Measurements from ENCODE around the gene INPP4B.

Gene INPP4B

GRCh38 chr4:142567199-142567598 is 278.9 kb downstream of the INPP4B start:
- DNase-seq: peak; percentile 60

- no peak for DNase-seq
These were observed 279.3 kb downstream of the INPP4B start for GRCh38 chr4:142566777-142567176.

- DNase-seq: no peak
These were observed 279.9 kb downstream of the INPP4B start for GRCh38 chr4:142566243-142566642.

DNA sequence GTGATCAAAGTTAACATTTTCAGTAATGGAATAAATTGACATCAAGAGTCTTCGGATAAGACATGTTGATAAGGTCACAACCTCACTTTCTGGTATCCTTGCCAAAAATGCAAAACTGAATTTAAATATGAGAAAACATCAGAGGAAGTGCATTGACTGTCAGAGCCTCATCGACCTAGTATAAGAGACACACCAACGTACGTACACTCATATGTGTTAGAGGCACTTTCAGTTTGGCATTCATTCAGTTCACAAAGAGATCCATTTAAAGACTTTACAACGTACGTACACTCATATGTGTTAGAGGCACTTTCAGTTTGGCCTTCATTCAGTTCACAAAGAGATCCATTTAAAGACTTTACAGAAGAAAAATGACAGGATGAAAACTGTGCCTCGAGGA is 280.3 kb downstream of the INPP4B start:
- DNase-seq: peak; percentile 21

DNA sequence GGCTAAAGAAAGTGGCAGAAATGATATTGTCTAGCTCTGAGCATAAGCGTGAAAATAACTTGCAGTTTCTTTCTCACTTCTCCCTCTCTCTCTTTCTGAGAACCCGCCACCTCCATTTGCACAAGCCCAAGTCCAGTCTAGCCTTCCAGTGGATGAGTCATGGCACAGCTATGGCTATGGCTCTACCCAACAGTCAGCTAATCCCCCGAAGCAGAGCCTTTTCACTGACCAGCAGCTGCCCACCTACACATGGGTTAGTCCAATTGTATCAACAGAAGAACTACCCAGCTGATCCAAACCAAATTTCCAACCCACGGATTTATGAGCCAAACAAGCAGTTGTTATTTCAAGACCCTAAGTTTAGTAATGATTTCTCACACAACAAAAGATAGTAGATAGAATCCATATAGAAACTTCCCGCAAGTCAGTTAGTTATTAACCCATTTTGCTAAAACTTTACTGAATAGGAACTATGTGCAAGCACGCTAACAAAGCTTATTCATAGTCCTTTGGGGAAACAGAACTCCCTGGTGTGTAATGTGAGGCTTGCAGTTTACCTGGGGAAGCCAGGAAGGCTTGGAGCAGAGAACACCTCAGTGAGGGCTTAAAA is 282.3 kb downstream of the INPP4B start:
- no peak for DNase-seq

- DNase-seq: no peak
These were observed 286.1 kb downstream of the INPP4B start for GRCh38 chr4:142559986-142560385.

DNA sequence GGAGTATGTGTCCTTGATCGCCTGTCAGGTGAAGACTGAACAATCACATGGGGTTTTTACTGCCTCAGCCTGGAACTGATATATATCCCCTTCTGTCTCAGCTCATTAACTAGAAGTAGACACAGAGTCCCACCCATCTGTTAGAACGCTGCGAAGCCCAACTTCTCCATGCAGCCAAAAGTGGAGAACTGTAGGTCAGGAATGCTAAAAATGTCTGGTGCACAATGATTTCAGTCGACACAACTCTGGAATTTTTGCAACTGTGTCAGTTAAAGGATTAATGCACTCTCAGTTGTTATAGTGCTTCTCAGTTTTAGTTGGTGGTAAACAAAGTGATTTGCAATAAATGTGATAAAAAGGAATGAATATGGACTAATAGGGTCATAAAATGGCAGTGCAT is 287.2 kb downstream of the INPP4B start:
- no peak for DNase-seq

- DNase-seq: no peak
These were observed 288.8 kb downstream of the INPP4B start for GRCh38 chr4:142557239-142557801.

DNA sequence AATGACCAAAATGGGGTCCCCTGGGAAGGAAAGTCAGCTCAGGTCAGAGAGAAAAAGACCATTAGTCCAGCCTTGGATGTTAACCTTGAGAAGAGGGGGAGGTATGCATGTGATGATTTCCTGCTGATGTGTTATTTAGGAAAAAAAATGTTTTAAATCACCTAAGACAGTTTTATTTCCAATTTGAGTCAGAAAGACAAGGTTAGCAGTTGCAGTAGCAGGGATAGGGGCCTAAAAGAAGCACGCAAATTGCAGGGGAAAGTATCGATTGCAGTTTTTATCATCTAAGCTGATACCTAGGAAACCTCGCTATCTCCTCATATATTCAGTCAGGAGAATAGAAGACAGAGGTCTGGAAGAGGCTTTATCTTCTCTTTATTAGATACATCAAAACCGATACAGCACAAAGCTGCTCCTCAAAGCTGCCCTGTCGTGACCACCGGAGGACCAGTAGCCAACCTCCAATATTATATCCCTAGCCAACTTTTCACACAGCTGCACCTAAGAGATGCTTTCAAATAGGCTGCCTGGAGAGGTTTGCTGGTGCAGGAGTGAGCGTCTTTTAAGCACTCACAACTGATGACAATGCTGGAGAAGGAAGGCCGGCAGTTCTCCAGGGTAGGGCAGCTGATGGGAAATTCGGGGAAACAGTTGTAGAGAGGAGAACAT is 289.4 kb downstream of the INPP4B start:
- no peak for DNase-seq

GRCh38 chr4:142556048-142556447 is 290.1 kb downstream of the INPP4B start:
- peak; percentile 17 for DNase-seq

DNA sequence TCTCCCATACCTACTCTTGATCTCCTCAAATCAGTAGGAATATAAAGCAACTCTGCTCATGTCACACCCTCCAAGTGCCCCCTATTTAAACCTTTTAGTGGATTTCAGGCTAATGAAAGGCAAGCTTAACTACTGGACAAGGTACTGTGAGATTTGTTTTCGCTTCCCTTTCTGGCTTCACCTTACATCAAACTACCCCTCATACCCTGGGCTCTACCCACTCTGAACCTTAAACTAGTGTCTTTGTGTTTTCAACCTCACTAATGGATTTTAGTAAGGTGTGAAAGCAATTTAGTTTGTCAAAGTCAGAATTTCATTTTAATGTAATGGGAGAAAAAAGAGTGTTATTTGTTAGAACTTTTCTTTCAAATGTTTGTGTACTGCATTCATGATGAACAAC is 291.7 kb downstream of the INPP4B start:
- no peak for DNase-seq

DNA sequence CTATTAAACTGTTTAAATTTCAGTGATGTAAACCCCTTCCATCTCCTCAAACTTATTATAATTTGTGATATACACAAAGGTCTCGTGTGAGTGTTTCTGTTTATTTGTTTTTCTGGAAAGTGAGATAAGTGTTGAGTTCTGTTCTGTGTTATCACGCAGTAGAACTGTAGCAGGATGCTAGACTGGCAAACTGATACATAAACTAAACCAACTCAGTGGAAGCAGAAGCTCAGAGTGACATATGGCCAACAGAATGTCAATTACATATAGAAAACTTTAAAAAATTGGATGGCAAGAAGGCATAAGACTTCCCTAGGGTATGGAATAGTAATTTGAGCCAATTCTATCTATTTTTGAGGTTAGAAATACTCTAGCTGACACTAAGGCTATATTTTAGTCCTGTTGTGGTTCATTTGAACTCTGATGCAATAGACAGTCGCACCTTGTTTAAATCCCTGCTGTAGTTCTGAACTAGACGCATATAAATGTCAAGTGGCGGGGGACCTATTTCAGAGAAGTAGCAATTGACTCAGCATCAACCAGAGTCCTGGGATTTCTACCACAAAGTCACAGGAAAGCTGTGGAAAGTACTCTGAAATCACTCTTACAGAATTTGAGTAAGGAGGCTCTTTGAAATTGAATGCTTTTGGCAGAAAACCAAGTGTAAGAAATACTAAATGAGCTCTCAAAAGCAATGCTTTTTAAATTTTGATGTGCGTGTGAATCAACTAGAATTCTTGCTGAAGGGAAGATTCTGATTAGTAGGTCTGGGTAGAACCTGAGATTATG is 294.4 kb downstream of the INPP4B start:
- DNase-seq: no peak

- no peak for DNase-seq
These were observed 295.1 kb downstream of the INPP4B start for GRCh38 chr4:142550965-142551364.

- no peak for DNase-seq
These were observed 296.2 kb downstream of the INPP4B start for GRCh38 chr4:142549726-142550463.

GRCh38 chr4:142549248-142549647 is 296.9 kb downstream of the INPP4B start:
- DNase-seq: no peak

DNA sequence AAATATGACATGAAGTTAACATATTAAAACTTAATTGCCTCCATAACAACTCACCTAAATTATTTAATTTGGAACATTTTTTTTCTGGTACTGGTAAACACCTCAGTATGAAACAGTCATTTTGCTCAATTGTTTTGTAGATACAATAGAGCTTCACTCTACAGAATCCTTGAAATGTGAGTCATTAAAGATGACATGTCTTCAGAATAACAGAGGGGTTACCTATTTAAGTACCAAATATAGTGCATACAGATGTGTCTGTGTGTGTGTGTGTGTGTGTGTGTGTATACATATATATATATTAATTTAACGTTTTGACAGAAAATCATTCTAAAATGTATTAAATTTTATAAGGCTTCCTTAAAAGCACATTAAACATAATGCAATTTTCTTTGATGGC is 297.6 kb downstream of the INPP4B start:
- DNase-seq: no peak

DNA sequence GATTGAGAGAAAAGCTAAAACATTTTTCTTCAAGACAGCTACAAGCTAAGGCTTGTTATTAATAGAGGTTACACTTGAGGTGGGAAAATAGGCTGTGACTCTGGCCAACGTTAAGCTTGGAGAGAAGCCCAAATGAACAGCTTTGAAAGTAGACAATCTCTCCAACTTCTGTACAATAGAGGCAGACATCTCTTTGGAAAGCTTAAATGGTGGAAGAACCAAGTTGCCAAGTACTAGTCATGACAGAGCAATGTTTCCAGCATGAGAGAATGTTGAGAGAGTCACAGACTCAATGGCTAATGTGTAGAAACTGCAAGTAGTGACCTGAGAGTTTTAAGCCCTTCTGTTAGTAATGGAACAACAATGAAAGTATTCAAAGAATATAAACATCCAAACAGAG is 298.1 kb downstream of the INPP4B start:
- DNase-seq: no peak

DNA sequence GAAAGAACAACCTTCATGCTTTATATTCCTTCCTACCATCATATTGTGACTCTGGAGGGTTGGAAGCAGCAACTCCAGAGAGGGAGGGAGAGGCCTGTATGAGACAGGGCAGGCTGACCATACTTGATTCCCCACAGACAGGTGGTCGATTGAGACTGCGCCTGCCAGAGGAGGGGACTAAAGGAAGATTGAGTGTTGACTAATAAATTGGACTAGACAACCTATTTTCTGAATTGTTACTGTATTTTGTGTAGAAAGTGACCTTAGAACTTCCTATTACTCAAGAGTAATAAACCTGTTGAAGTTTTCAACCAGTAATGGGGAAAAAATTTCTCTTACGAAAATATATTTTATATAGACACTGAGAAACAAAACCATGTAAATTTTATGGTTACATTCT is 301.5 kb downstream of the INPP4B start:
- no peak for DNase-seq

- DNase-seq: no peak
These were observed 302.1 kb downstream of the INPP4B start for GRCh38 chr4:142544039-142544438.

DNA sequence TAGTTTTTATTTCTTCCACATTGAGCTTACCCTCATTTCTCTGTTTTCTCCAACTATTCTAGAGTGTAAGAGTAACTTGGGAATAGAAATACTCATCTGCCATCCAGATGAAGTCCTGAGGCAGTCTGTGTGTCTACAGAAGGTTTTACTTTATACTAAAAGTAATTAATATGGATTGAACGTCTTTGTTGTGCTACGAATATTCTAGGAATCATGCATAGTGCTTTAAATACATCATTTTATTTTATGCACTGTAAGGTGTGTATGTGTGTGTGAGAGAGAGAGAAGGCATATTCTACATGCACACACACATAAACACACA is 305.7 kb downstream of the INPP4B start:
- no peak for DNase-seq

GRCh38 chr4:142539796-142540482 is 306.2 kb downstream of the INPP4B start:
- no peak for DNase-seq

DNA sequence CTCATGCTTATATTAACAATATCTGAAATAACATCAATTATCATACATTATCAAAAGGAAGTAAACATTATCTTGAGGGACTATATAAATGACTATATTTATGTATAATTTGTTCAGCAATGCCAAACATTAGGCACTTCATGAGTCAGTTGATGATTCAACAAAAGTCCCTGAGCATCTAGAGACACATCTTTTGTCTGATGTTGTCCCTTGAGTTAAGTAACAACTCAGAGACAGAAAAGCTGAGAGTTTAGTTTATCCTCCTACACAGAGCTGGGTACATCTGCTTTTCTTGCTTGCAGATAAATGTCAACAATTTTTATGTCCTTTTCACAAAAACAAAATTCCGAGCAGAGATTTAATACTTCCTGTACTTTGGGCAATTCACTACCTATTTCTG is 311.1 kb downstream of the INPP4B start:
- DNase-seq: no peak

- no peak for DNase-seq
These were observed 314.0 kb downstream of the INPP4B start for GRCh38 chr4:142532054-142532453.

All from CD4-positive, alpha-beta T cell treated with Interleukin-6 for 4 hours (primary cell).